ENCODE measurements around the gene SLFN5.
"Not testable (repeated sequence)": the region's sequence is repeated elsewhere in the genome, so short reads cannot be mapped to it uniquely, and the experiment has no call there.

GRCh38 chr17:35278876-35279275 lies 36.0 kb downstream of the SLFN5 start:
- not testable (repeated sequence) for TF ChIP-seq CHD2 (IDR thresholded peaks at IDR 0.05; ENCODE audit: low read depth, low read length); CTCF (CRISPR knock-in tag; IDR thresholded peaks at IDR 0.05); GABPB1 (CRISPR knock-in tag; IDR thresholded peaks at IDR 0.05); MAX (IDR thresholded peaks at IDR 0.05); PHF8 (CRISPR knock-in tag; IDR thresholded peaks at IDR 0.05); TCF12 (IDR thresholded peaks at IDR 0.05); TCF12 (CRISPR knock-in tag; IDR thresholded peaks at IDR 0.05); EZH2 (conservative IDR thresholded peaks at IDR 0.05; ENCODE audit: low read depth, low read length); ZNF580 (CRISPR knock-in tag; IDR thresholded peaks at IDR 0.05; ENCODE audit: borderline replicate concordance, low read depth); BCL6 (CRISPR knock-in tag; IDR thresholded peaks at IDR 0.05)
